ENCODE measurements around the gene USP43.
"Not testable (repeated sequence)": the region's sequence is repeated elsewhere in the genome, so short reads cannot be mapped to it uniquely, and the experiment has no call there.

The USP43 gene

DNA sequence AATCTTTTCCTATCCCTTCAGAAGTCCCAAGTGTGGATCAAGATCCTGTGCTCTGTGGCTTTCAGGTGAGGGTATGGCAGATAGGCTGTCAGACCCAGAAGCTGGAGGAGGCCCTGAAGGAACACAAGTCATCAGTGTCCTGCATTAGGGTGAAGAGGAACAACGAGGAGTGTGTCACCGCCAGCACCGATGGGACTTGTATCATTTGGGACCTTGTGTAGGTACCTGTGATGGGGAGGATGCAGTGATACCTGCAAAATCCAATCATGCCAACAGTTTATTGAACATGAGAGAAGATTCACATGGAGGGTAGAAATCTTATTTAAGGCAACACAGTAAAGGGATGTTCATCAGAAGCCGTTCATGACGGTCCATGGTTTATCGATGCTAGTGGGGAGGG, 10.0 kb upstream of the USP43 start:
- Histone ChIP-seq H3K18ac (ENCODE audit: low read length) (no peak overlapping the region), H3K79me1 (ENCODE audit: low read depth, low read length) (no peaks in the 10 kb centered on the region), H3K4me3 (ENCODE audit: low read length in 2 of 2) (no peak overlapping the region), H3K4me2 (ENCODE audit: insufficient read depth, low read length, poor library complexity, severe bottlenecking) (no peak overlapping the region), H2AFZ (ENCODE audit: low read length) (no peak overlapping the region), H2BK15ac (ENCODE audit: low read length) (no peak overlapping the region), H2BK5ac (ENCODE audit: low read length) (no peak overlapping the region), H3K4ac (ENCODE audit: low read length) (no peak overlapping the region), H3K9me3 (replicated peaks in 1 of 2; ENCODE audit: control insufficient read depth in 2 of 2, insufficient read depth in 1 of 2, low read depth in 1 of 2, low read length in 2 of 2) (no peaks in the 10 kb centered on the region), H3K4me1 (ENCODE audit: control insufficient read depth in 2 of 2, insufficient read depth in 1 of 2, low read depth in 1 of 2, low read length in 2 of 2) (no peaks in the 10 kb centered on the region), H2AK5ac (ENCODE audit: low read depth, low read length) (no peak overlapping the region), H4K91ac (ENCODE audit: low read depth, low read length, poor library complexity) (no peak overlapping the region), H3K14ac (ENCODE audit: low read length) (no peak overlapping the region), H4K8ac (ENCODE audit: low read depth, low read length) (no peak overlapping the region), H3K27me3 (ENCODE audit: control insufficient read depth in 3 of 3, insufficient read depth in 3 of 3, low read depth in 1 of 3, low read length in 3 of 3) (no peaks in the 10 kb centered on the region), H3K9ac (ENCODE audit: low read depth, low read length, poor library complexity) (no peak overlapping the region), H3K36me3 (replicated peaks in 1 of 2; ENCODE audit: control insufficient read depth in 2 of 2, insufficient read depth in 2 of 2, low read length in 2 of 2) (no peaks in the 10 kb centered on the region), H2BK12ac (ENCODE audit: low read length) (no peak overlapping the region), H3K23ac (ENCODE audit: low read depth, low read length, poor library complexity) (no peak overlapping the region), H3K27ac (replicated peaks; ENCODE audit: low read length) (no peak overlapping the region), H2BK120ac (ENCODE audit: low read depth, low read length) (no peak overlapping the region)
- no peak for DNase-seq (ENCODE audit: low spot score)
- no CpG with 5 or more reads among the region's 6 CpGs for WGBS, 2 donors (ENCODE audit: extremely low coverage in 2 of 2, insufficient read length in 2 of 2, insufficient replicate concordance in 1 of 2)

DNA sequence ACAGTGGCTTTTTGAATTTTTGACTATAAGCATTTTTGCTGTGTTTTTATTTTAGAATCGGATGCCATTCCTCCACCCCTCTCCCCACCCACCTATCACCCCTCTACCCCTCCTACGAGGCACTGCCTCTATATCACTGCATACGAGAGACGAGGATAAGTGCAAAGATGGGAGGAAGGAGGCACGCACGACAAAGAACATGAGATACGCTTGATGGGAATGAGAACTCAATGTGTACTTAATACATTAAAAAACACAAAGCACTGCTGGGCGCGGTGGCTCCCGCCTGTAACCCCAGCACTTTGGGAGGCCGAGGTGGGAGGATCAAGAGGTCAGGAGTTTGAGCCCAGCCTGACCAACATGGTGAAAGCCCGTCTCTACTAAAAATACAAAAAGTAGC, 8.8 kb upstream of the USP43 start:
- no CpG with 5 or more reads among the region's 12 CpGs for WGBS, 2 donors (ENCODE audit: extremely low coverage in 2 of 2, insufficient read length in 2 of 2, insufficient replicate concordance in 1 of 2)
- no peak overlapping the region for H4K91ac ChIP-seq (ENCODE audit: low read depth, low read length, poor library complexity)

DNA sequence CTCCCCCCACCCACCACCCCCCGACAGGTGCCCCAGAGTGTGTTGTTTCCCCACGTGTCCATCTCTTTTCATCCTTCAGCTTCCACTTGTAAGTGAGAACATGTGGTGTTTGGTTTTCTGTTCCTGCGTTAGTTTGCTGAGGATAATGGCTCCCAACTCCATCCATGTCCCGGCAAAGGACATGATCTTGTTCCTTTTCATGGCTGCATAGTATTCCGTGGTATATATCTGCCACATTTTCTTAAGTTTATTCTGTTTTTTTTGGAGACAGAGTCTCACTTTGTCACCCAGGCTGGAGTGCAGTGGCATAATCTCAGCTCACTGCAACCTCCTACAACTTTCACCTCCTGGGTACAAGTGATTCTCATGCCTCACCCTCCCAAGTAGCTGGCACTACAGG, 4.9 kb upstream of the USP43 start:
- not testable (repeated sequence) for H3K23ac ChIP-seq (ENCODE audit: low read depth, low read length, poor library complexity); H3K9me3 ChIP-seq (replicated peaks in 1 of 2; ENCODE audit: control insufficient read depth in 2 of 2, insufficient read depth in 1 of 2, low read depth in 1 of 2, low read length in 2 of 2); H3K79me1 ChIP-seq (ENCODE audit: low read depth, low read length); H2BK120ac ChIP-seq (ENCODE audit: low read depth, low read length); H2BK5ac ChIP-seq (ENCODE audit: low read length); H3K4me1 ChIP-seq (ENCODE audit: control insufficient read depth in 2 of 2, insufficient read depth in 1 of 2, low read depth in 1 of 2, low read length in 2 of 2); H2AFZ ChIP-seq (ENCODE audit: low read length); H2AK5ac ChIP-seq (ENCODE audit: low read depth, low read length); H3K14ac ChIP-seq (ENCODE audit: low read length); H3K36me3 ChIP-seq (replicated peaks in 1 of 2; ENCODE audit: control insufficient read depth in 2 of 2, insufficient read depth in 2 of 2, low read length in 2 of 2); H3K9ac ChIP-seq (ENCODE audit: low read depth, low read length, poor library complexity); H3K4me2 ChIP-seq (ENCODE audit: insufficient read depth, low read length, poor library complexity, severe bottlenecking); H4K91ac ChIP-seq (ENCODE audit: low read depth, low read length, poor library complexity); DNase-seq (ENCODE audit: low spot score); H3K18ac ChIP-seq (ENCODE audit: low read length); H2BK15ac ChIP-seq (ENCODE audit: low read length); H4K8ac ChIP-seq (ENCODE audit: low read depth, low read length); H2BK12ac ChIP-seq (ENCODE audit: low read length); H3K4me3 ChIP-seq (ENCODE audit: low read length in 2 of 2); H3K27me3 ChIP-seq (ENCODE audit: control insufficient read depth in 3 of 3, insufficient read depth in 3 of 3, low read depth in 1 of 3, low read length in 3 of 3); H3K27ac ChIP-seq (replicated peaks; ENCODE audit: low read length); H3K4ac ChIP-seq (ENCODE audit: low read length)
- no CpG with 5 or more reads among the region's 5 CpGs for WGBS, 2 donors (ENCODE audit: extremely low coverage in 2 of 2, insufficient read length in 2 of 2, insufficient replicate concordance in 1 of 2)

More for the DNA sequence above, 8.8 kb upstream of the USP43 start:
- Histone ChIP-seq H3K9me3 (replicated peaks in 1 of 2; ENCODE audit: control insufficient read depth in 2 of 2, insufficient read depth in 1 of 2, low read depth in 1 of 2, low read length in 2 of 2) (no peaks in the 10 kb centered on the region), H3K18ac (ENCODE audit: low read length) (no peak overlapping the region), H3K9ac (ENCODE audit: low read depth, low read length, poor library complexity) (no peak overlapping the region), H2BK15ac (ENCODE audit: low read length) (no peak overlapping the region), H3K14ac (ENCODE audit: low read length) (no peak overlapping the region), H4K8ac (ENCODE audit: low read depth, low read length) (no peak overlapping the region), H2AK5ac (ENCODE audit: low read depth, low read length) (no peak overlapping the region), H3K4ac (ENCODE audit: low read length) (no peak overlapping the region), H3K4me3 (ENCODE audit: low read length in 2 of 2) (no peak overlapping the region), H3K4me2 (ENCODE audit: insufficient read depth, low read length, poor library complexity, severe bottlenecking) (no peak overlapping the region), H3K27me3 (ENCODE audit: control insufficient read depth in 3 of 3, insufficient read depth in 3 of 3, low read depth in 1 of 3, low read length in 3 of 3) (no peaks in the 10 kb centered on the region), H2BK5ac (ENCODE audit: low read length) (no peak overlapping the region), H3K4me1 (ENCODE audit: control insufficient read depth in 2 of 2, insufficient read depth in 1 of 2, low read depth in 1 of 2, low read length in 2 of 2) (no peaks in the 10 kb centered on the region), H3K36me3 (replicated peaks in 1 of 2; ENCODE audit: control insufficient read depth in 2 of 2, insufficient read depth in 2 of 2, low read length in 2 of 2) (no peaks in the 10 kb centered on the region), H3K23ac (ENCODE audit: low read depth, low read length, poor library complexity) (no peak overlapping the region), H3K27ac (replicated peaks; ENCODE audit: low read length) (no peak overlapping the region), H2BK12ac (ENCODE audit: low read length) (no peak overlapping the region), H2BK120ac (ENCODE audit: low read depth, low read length) (no peak overlapping the region), H3K79me1 (ENCODE audit: low read depth, low read length) (no peaks in the 10 kb centered on the region), H2AFZ (ENCODE audit: low read length) (no peak overlapping the region)
- DNase-seq (ENCODE audit: low spot score) = no peak

DNA sequence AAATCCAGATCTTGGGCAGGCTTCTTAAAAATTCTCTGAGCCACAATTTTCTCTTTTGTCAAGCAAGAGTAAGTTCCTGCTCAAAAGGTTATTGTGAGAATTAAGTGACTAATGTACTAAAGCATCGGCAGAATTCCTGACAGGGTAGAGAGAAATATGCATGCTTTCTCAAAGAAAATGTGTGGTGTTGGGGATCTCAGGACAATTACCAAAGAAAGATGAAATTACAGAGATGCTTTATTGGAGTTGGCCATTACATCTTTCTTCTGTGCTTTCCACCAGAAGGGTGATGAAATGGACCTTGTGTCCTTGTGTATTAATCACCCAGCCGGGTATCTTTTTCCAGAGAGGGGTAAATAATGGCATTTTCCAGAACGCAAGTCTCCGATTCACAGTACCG, 1.7 kb upstream of the USP43 start:
- Histone ChIP-seq H2BK120ac (ENCODE audit: low read depth, low read length) (no peak overlapping the region), H4K8ac (ENCODE audit: low read depth, low read length) (no peak overlapping the region), H3K4me1 (ENCODE audit: control insufficient read depth in 2 of 2, insufficient read depth in 1 of 2, low read depth in 1 of 2, low read length in 2 of 2) (peaks cover 7 to 20% of the 10 kb centered on the region in 2 donors), H3K27ac (replicated peaks; ENCODE audit: low read length) (no peak overlapping the region), H3K9me3 (replicated peaks in 1 of 2; ENCODE audit: control insufficient read depth in 2 of 2, insufficient read depth in 1 of 2, low read depth in 1 of 2, low read length in 2 of 2) (peaks cover 0 to 2% of the 10 kb centered on the region in 2 donors), H3K4me3 (ENCODE audit: low read length in 2 of 2) (no peak overlapping the region), H2AFZ (ENCODE audit: low read length) (no peak overlapping the region), H2BK12ac (ENCODE audit: low read length) (no peak overlapping the region), H4K91ac (ENCODE audit: low read depth, low read length, poor library complexity) (no peak overlapping the region), H3K36me3 (replicated peaks in 1 of 2; ENCODE audit: control insufficient read depth in 2 of 2, insufficient read depth in 2 of 2, low read length in 2 of 2) (no peaks in the 10 kb centered on the region), H3K23ac (ENCODE audit: low read depth, low read length, poor library complexity) (no peak overlapping the region), H3K9ac (ENCODE audit: low read depth, low read length, poor library complexity) (no peak overlapping the region), H3K4ac (ENCODE audit: low read length) (no peak overlapping the region), H3K4me2 (ENCODE audit: insufficient read depth, low read length, poor library complexity, severe bottlenecking) (no peak overlapping the region), H3K27me3 (ENCODE audit: control insufficient read depth in 3 of 3, insufficient read depth in 3 of 3, low read depth in 1 of 3, low read length in 3 of 3) (peaks cover 6 to 34% (median 28%) of the 10 kb centered on the region in 3 experiments), H3K18ac (ENCODE audit: low read length) (no peak overlapping the region), H3K14ac (ENCODE audit: low read length) (no peak overlapping the region), H2BK15ac (ENCODE audit: low read length) (no peak overlapping the region), H2AK5ac (ENCODE audit: low read depth, low read length) (no peak overlapping the region), H2BK5ac (ENCODE audit: low read length) (no peak overlapping the region), H3K79me1 (ENCODE audit: low read depth, low read length) (no peaks in the 10 kb centered on the region)
- no CpG with 5 or more reads among the region's 5 CpGs for WGBS, 2 donors (ENCODE audit: extremely low coverage in 2 of 2, insufficient read length in 2 of 2, insufficient replicate concordance in 1 of 2)
- DNase-seq (ENCODE audit: low spot score) = no peak

Measured in neuronal stem cell (in vitro differentiated cells).